Sigmoid colon (tissue), 7 donors: ENCODE results near the gene EGLN3. TPM values are rescaled to one million over a fixed set of nuclear protein-coding genes. Genes with fewer than 3 reads are reported as not detected.

ENCODE experiments used
- DNase-seq: peaks from one replicate; pipeline ENCODE4 v3.0.0-alpha.2; 2019
- H3K27ac ChIP-seq, 4 donors: fragments of 200-600 bp; sonication (generic); one replicate each; pipeline ENCODE4 v1.5.1; 2016 to 2019; ENCODE audit warnings: mild to moderate bottlenecking in 1 of 4
- H3K27me3 ChIP-seq, 3 donors: fragments of 200-600 bp; sonication (generic); one replicate each; pipeline ENCODE4 v1.5.1; 2019; ENCODE audit warnings: mild to moderate bottlenecking in 1 of 3
- H3K36me3 ChIP-seq, 4 donors: fragments of 200-600 bp; sonication (generic); one replicate each; pipeline ENCODE4 v1.5.1; 2016 to 2019
- H3K4me1 ChIP-seq, 4 donors: fragments of 200-600 bp; sonication (generic); one replicate each; pipeline ENCODE4 v1.5.1; 2017 to 2019
- H3K4me3 ChIP-seq, 4 donors: fragments of 200-600 bp; sonication (generic); one replicate each; pipeline ENCODE4 v1.5.1; 2017 to 2019; ENCODE audit warnings: mild to moderate bottlenecking in 2 of 4, moderate library complexity in 1 of 4
- H3K9me3 ChIP-seq, 4 donors: fragments of 200-600 bp in 3 of 4; sonication (generic) in 3 of 4; one replicate each; pipeline versions ENCODE4 v1.5.1 to v1.6.1; 2013 to 2019
- CTCF ChIP-seq, 4 experiments: fragments of 450-650 bp in 3 of 4; fragments of 200-600 bp in 1 of 4; IDR thresholded peaks; one replicate each; pipeline ENCODE4 v1.5.1; 2016 to 2019; ENCODE audit warnings: antibody characterized with exemption in 4 of 4, mild to moderate bottlenecking in 3 of 4, moderate library complexity in 2 of 4
- EP300 ChIP-seq, 4 donors: sonication (generic); formaldehyde crosslinking; IDR thresholded peaks; one replicate each; pipeline ENCODE4 v1.6.1; 2017; ENCODE audit warnings: antibody characterized with exemption in 4 of 4
- POLR2A ChIP-seq, 2 donors: fragments of 450-650 bp; IDR thresholded peaks; one replicate each; pipeline ENCODE4 v1.6.1; 2016; ENCODE audit warnings: antibody characterized with exemption in 2 of 2, mild to moderate bottlenecking in 2 of 2, moderate library complexity in 2 of 2
- POLR2AphosphoS5 ChIP-seq, 4 donors: sonication (generic); formaldehyde crosslinking; IDR thresholded peaks; one replicate each; pipeline ENCODE4 v1.6.1; 2017; ENCODE audit warnings: antibody characterized with exemption in 4 of 4
- WGBS, 2 donors: extraction: QIAGEN DNeasy Blood & Tissue Kit; methylation state at CpG; one replicate each; pipeline ENCODE4 v1.1.7; 2013; 5-methylcytosine and 5-hydroxymethylcytosine counted together
- intact Hi-C: fragments of 100-400 bp; cut with DNase I; formaldehyde crosslinking; loops from one replicate; pipeline ENCODE4 v1.15.1; 2023
- polyA plus RNA-seq, 3 donors: library from polyadenylated mRNA; stranded (reverse); fragments of 200-250 nt; gene quantifications; one replicate each; pipeline ENCODE4 v1.2.3, GENCODE V29; 2013
- total RNA-seq, 4 donors: library from RNA; depleted of rRNA; stranded (reverse); fragments of >200 nt; gene quantifications; one replicate each; pipeline ENCODE4 v1.1.0, GENCODE V29; 2016
- donor health status: healthy with polysubstance abuse.
- donor health status: Bipolar disorder and iron deficiency.
- donor health status: healthy.

EGLN3 gene
- total and polyA plus RNA-seq, 7 donors, result 13.0 to 69.1 (median 18.5) TPM

GRCh38 chr14:33880330-33880729 lies 70.5 kb downstream of the EGLN3 start:
- intact Hi-C loops, result no loop called here
- H3K4me1 ChIP-seq, result no peaks in the 10 kb centered on the region
- DNase-seq, result no peak
- H3K27ac ChIP-seq, result no peak overlapping the region
- WGBS, 2 donors, result 89% methylated on average over 1 of the region's 1 CpG
- no peak for TF ChIP-seq POLR2A (IDR thresholded peaks at IDR 0.05)
- TF ChIP-seq EP300 (IDR thresholded peaks at IDR 0.05), result no peak
- no peak for TF ChIP-seq POLR2AphosphoS5 (IDR thresholded peaks at IDR 0.05)
- no peak for TF ChIP-seq CTCF (IDR thresholded peaks at IDR 0.05)
- no peak overlapping the region for H3K4me3 ChIP-seq
- no peaks in the 10 kb centered on the region for H3K36me3 ChIP-seq
- no peaks in the 10 kb centered on the region for H3K27me3 ChIP-seq
- peaks cover 4 to 8% (median 6%) of the 10 kb centered on the region in 4 donors for H3K9me3 ChIP-seq

GRCh38 chr14:33879684-33880286 lies 71.1 kb downstream of the EGLN3 start:
- TF ChIP-seq POLR2AphosphoS5 (IDR thresholded peaks at IDR 0.05) (no peak), POLR2A (IDR thresholded peaks at IDR 0.05) (no peak), CTCF (IDR thresholded peaks at IDR 0.05) (no peak), EP300 (IDR thresholded peaks at IDR 0.05) (no peak)
- H3K27ac ChIP-seq, result no peak overlapping the region

GRCh38 chr14:33876274-33876673 lies 74.6 kb downstream of the EGLN3 start:
- Histone ChIP-seq H3K9me3 (peaks cover 4 to 8% (median 6%) of the 10 kb centered on the region in 4 donors), H3K27me3 (no peaks in the 10 kb centered on the region), H3K4me3 (no peak overlapping the region), H3K27ac (no peak overlapping the region), H3K36me3 (no peaks in the 10 kb centered on the region), H3K4me1 (no peaks in the 10 kb centered on the region)
- WGBS, 2 donors, result 97 to 99% methylated on average over 2 of the region's 2 CpGs
- no peak for DNase-seq
- intact Hi-C loops, result no loop called here
- TF ChIP-seq POLR2AphosphoS5 (IDR thresholded peaks at IDR 0.05), result no peak
- no peak for TF ChIP-seq EP300 (IDR thresholded peaks at IDR 0.05)
- no peak for TF ChIP-seq POLR2A (IDR thresholded peaks at IDR 0.05)
- TF ChIP-seq CTCF (IDR thresholded peaks at IDR 0.05), result no peak

More at GRCh38 chr14:33879684-33880286, 71.1 kb downstream of the EGLN3 start:
- Histone ChIP-seq H3K4me1 (no peaks in the 10 kb centered on the region), H3K36me3 (no peaks in the 10 kb centered on the region), H3K9me3 (peaks cover 4 to 8% (median 6%) of the 10 kb centered on the region in 4 donors), H3K4me3 (no peak overlapping the region), H3K27me3 (no peaks in the 10 kb centered on the region)
- 84 to 93% methylated on average over 3 of the region's 3 CpGs for WGBS, 2 donors
- DNase-seq, result no peak
- intact Hi-C loops, result no loop called here
